GM19240 (cell line): ENCODE measurements around the gene GSE1.

Experiments
- DNase-seq: peaks from one replicate; pipeline ENCODE4 v3.0.0; 2011; ENCODE audit warnings: low spot score; ENCODE audit not compliant: insufficient read length

The GSE1 gene

DNA sequence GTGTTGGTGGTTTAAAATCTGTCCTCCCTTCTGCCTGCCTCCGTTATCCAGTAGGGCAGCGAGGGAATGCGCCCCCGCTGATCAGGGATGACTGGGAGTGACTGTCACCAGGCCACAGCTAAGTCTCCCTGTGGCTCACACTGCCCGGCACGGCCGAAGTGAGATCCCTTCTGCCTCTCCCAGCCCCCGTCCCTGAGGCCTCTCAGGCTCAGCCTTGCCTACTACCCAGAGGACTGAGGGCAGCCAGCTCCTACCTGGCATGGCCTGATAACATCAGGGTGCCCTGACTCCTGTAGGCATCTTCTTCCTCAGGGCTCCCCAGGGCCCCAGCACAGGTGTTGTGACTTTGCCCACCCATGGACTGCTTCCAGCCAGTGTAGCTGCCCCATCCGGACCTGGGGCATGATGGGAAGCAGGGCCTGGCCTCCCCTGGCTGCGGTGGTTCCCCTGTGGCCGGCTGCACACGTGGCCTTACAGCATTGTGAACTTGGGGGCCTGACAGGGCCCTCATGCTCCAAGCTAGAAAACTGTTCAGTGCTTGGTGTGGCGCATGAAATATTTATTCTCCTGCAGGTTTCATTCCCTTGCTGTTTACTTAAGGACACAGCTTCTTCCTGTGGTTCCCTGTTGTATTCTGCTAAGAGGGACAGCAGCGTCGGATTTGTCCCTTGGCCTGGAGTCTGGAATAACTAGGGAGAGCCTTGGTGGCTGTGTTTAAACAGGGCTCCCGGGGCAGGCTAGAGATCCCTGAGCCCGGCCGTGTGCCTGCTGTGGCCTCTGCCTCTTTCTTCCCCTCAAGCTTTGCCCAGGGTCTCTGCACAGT is 45.6 kb downstream of the GSE1 start:
- no peak for DNase-seq

DNA sequence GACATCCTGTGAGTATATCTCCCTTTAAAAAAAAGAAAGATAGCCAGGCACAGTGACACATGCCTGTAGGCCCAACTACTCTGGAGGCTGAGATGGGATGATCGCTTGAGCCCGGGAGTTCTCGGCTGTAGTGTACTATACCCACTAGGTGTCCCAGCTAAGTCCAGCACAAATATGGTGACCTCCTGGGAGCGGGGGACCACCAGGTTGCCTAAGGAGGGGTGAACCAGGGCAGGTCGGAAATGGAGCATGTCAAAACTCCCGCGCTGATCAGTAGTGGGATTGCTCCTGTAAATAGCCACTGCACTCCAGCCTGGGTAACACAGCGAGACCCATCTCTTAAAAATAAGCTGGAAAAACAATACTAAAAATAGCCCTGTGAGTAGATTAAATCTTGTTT is 46.2 kb downstream of the GSE1 start:
- no peak for DNase-seq

DNA sequence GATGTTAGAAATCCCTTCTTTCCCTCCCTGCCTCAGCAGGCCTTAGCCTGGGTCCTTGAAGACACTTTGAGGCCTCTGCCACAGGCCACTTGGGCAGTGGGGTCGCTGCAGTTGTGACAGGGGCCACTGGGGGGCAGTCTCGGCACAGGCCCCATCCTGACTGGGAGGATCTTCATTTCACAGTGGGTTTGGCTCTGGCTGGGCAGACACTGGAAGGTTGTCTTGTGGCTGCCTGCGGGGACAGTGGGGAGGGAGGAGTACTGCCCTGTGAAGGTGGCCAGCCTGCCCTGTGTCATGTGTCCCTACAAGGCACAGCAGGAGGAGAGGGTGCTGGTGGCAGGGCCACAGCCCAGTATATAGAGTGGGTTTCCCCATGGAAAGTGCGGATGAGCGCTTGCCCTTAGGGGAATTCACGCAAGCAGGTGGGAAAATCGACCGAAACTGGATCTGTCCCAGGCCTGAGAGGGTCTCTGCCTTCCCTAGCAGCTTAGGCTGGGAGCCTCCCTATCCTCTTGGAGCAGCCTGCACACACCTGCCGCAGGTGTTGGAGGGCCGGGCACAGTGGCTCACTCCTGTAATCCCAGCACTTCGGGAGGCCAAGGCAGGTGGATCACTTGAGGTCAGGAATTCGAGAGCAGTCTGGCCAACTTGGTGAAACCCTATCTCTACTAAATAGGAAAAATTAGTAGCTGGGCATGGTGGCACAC is 46.8 kb downstream of the GSE1 start:
- peak; percentile 95 for DNase-seq

DNA sequence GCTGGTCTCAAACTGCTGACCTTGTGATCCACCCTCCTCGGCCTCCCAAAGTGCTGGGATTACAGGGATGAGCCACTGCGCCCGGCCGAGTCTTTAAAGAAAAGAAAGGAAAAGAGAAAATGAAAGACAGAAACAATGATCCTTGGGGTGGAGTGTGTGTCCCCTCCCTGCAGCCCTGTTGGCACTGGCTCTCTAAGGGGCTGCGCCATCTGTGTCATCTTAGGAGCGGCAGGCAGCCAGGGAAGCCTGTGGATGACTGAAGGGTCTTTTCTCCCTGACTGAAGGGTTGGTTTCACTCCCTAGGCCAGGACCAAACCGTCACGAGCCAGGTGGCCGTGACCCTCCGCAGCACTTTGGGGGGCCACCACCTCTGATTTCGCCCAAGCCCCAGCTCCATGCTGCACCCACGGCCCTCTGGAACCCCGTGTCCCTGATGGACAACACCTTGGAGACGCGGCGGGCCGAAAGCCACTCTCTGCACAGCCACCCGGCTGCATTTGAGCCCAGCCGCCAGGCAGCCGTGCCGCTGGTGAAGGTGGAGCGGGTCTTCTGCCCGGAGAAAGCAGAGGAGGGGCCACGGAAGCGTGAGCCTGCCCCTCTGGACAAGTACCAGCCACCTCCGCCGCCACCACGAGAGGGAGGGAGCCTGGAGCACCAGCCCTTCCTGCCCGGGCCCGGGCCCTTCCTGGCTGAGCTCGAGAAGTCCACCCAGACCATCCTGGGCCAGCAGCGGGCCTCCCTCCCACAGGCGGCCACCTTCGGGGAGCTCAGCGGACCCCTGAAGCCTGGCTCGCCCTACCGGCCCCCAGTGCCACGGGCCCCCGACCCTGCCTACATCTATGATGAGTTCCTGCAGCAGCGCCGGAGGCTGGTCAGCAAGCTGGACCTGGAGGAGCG is 48.0 kb downstream of the GSE1 start:
- no peak for DNase-seq

DNA sequence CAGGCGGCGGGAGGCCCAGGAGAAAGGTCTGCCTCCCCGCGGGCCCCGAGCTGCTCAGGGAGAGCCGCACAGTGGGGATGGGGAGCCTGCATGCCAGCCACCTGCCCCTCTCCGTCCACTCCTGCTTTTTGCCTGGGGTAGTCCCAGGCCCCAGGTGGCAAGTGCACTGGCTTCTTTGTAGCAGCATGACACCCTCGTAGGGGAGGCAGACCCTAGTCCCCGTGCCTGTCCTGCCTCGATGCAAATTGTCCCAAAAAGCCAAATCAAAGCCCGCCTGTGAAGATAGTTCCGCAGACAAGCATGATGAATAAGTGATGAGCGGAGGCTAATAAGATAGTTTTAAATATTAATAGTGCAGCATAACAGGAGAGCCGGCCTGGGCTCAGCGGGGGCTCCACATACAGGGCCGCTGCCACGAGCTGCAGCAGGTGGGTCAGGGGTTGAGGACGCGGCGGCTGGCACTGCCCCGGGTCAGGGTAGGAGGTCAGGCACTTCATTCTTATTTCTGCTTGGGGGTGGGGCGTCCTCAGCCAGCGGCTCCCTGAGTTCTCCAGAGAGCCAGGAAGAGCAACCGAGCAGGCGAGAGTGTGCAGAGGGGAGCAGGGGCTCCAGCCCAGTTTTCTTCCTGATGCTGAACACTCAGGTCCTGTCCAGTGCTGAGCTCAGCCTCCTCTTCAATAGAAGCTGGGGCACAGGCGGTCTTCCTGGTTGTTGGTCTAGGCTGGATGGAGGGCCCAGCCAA is 48.8 kb downstream of the GSE1 start:
- DNase-seq, result no peak

DNA sequence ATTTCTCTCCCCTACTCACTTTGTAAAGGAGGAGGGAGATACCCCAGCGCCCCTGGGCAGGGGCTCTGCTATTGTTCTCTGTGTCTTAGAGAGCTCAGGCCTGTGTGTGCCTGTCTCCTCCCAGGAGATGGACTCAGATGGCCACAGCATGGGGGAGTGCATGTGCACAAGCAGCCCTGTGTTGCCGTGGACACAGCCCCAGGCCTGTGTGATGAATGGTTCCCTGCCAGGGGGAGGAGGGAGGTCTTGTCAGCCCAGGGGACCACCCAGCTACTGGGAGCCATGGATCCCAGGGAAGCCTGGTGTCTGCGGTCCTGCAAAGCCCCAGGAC is 49.3 kb downstream of the GSE1 start:
- no peak for DNase-seq

DNA sequence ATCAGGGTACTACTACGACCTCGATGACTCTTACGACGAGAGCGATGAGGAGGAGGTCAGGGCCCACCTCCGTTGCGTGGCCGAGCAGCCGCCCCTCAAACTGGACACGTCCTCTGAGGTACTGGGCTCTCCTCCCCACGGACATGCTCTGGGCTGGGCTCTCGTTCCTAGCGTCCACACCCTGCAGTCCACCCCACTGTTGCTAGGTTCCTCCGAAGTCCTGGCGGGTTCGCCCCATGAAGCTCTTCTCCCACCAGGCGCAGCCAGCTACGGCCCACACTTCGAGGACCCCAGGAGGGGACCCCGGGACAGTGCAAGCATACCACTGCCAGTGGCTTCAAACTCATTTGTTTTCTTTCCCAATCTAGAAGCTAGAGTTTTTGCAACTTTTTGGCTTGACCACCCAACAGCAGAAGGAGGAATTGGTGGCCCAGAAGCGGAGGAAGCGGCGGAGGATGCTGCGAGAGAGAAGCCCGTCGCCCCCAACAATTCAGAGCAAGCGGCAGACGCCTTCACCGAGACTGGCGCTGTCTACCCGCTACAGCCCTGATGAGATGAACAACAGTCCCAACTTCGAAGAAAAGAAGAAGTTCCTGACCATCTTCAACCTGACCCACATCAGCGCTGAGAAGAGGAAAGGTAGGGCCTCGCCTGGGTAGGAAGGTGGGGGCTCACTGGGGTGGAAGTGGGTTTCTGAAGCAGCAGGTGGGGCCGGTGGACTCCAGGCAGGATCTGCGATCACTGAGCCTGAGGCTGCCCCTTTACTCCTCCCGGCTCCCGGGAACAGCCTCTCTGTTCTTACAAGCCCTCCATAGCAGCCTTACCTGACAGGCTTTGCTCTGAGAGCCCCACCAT is 50.1 kb downstream of the GSE1 start:
- DNase-seq, result no peak

DNA sequence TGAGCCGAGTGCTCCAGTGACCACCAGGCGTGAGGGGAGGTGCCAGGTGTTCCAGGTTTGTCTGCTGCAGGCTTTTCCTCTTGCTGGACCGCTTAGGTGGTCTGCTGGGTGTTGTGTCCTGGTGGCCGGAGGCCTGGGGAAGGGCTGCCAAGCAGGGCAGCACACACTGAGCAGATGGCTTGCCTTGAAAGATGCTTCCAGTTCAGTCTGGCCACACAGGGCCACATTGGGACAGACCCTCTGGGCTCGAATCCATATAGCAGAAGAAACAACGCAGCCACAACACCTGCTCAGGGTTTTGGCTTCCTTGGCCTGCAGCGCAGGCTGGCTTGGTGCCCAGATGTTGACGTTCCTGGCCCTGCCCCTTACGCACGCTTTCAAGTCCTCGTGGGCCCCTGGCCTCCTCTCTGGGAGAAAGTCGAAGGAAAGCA is 50.8 kb downstream of the GSE1 start:
- DNase-seq, result no peak

DNA sequence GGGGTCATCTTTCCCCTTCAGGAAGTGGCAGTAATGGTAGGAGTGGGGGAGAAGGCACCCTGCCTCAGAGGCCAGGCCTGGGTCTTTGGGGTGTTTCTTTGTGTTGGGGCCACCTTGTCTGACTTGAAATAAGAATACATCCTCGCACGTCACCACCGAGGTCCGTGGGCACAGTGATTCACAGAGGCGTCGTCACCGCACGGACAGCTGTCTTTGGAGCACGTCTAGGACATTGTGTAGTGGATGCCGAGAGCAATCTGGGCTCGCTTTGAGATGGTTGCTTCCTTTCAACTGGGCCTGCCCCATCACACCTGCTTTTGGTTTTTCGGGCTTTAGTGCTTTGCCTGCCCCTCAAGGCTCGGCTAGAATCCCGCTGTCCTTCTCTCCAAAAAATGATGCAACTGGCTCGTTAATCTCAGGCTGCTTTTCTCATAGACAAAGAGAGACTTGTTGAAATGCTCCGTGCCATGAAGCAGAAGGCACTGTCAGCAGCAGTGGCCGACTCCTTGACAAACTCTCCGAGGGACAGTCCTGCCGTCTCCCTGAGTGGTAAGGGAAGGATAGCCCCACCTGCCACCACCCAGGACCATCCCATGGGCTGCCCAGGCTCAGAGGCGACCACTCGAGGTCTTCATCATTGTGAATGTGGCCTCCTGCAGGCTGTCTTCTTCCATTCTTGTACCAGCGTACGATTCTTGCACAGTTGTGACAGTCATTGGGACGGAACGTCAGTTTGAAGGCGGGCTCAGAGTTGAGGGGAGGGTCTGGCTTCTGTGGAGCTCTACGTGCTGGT is 51.7 kb downstream of the GSE1 start:
- no peak for DNase-seq

DNA sequence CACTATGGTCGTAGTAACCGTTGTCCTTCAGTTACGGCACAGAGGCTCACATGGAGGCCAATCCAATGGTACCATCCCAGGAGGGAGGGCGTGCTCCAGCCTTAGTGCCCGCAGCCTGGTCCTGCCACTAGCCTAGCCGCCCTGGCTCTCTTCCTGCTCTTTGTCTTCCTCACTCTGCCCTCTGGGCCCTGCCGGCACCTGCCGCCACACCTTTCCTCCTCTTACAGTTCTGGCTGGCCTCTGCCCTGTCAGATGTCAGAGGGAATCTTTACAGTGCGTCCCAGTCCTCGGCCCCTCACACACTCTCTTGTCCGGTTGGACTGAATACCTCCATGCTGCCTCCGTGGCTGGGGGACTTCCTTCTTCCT is 52.2 kb downstream of the GSE1 start:
- no peak for DNase-seq

DNA sequence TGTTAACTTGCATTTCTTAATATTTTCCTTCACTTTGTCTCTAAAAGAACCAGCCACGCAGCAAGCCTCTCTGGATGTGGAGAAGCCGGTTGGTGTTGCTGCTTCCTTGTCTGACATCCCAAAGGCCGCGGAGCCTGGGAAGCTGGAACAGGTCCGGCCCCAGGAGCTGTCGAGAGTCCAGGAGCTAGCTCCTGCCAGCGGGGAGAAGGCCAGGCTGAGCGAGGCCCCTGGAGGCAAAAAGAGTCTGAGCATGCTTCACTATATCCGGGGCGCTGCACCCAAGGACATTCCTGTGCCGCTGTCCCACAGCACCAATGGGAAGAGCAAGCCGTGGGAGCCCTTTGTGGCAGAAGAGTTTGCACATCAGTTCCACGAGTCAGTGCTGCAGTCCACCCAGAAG is 52.8 kb downstream of the GSE1 start:
- DNase-seq, result no peak

DNA sequence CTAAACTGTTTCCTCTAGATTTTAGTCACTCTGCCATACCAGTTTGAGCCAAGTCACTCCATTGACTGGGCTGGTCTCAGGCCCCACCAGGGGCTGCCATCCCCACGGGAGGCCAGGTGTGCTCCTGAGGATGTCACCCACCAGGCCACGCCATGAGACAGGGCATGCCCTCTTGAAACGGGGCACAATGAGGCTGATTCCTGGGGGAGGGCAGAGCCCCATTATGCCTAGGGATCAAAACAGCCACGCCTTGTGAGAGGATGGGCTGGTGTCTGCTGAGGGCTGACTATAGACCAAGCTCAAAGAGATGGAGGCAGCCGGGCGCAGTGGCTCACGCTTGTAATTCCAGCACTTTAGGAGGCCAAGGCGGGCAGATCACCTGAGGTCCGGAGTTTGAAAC is 54.1 kb downstream of the GSE1 start:
- no peak for DNase-seq

DNA sequence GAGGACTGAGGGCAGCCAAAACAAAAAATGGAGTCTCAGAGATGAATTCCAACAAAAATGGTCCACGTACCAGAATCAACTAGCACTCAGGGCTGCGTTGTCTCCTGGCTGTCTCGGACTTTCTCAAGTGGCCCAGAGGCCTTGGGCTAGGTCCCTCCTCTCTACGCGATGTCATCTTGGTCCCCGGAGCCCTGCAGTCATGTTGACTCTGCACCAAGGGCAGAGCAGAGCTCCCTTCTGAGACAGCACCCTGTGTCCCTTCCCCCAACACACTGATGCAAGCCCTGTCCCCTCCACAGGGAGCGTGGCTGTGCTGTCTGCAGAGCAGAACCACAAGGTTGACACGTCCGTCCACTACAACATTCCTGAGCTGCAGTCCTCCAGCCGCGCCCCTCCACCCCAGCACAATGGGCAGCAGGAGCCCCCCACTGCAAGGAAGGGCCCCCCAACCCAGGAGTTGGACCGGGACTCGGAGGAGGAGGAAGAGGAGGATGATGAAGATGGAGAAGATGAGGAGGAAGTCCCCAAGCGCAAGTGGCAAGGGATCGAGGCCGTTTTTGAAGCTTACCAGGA is 54.8 kb downstream of the GSE1 start:
- no peak for DNase-seq

DNA sequence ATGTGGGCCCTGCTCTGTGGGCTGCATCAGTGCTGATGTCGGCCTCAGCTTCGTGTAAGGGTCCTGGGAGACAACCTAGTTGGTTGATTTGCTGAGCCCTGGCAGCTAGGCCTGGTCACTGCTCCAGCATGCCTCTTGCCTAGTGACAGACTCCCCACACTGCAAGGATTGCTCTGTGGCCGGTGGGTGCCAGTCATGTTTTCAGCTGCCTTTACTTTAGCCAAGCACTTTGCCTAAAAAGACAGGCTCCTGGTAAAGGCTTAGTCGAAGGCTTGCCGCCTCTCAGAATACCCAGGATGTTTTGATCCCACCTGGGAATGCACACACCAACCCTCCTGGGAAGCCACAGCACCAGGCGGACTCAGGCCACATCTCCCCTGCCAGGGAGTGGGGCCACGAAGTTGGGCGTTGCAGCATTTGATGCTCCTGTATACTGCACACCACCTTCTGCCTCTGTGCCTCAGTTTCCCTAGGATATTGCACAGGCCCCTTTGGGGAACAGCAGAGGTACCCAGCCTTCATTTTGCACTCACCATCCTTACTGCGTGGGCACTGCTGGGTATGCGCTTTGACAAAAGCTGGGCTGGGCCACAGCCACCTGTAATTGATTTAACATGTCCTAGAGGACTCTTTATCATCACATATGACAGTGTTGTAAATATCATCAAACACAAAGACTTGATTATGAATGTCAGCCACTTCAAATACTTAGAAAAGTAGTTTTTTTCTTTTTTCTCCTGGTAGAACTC is 55.7 kb downstream of the GSE1 start:
- no peak for DNase-seq

DNA sequence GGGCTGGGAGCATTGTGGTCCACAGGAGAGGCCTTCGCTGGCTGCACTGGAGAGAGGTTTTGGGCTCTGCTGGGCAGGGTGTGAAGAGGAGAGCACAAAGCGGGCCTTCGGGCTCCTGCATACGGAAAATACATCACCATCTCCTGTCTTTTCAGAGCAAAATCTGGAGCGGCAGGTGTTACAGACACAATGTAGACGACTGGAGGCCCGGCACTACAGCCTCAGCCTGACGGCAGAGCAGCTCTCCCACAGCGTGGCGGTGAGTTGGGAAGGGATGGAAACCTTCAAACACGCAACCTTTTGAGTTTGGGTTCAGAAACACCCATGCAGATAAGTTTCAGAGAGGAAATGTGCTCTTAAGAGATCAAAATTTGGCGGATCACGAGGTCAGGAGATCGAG is 57.7 kb downstream of the GSE1 start:
- DNase-seq, result no peak

DNA sequence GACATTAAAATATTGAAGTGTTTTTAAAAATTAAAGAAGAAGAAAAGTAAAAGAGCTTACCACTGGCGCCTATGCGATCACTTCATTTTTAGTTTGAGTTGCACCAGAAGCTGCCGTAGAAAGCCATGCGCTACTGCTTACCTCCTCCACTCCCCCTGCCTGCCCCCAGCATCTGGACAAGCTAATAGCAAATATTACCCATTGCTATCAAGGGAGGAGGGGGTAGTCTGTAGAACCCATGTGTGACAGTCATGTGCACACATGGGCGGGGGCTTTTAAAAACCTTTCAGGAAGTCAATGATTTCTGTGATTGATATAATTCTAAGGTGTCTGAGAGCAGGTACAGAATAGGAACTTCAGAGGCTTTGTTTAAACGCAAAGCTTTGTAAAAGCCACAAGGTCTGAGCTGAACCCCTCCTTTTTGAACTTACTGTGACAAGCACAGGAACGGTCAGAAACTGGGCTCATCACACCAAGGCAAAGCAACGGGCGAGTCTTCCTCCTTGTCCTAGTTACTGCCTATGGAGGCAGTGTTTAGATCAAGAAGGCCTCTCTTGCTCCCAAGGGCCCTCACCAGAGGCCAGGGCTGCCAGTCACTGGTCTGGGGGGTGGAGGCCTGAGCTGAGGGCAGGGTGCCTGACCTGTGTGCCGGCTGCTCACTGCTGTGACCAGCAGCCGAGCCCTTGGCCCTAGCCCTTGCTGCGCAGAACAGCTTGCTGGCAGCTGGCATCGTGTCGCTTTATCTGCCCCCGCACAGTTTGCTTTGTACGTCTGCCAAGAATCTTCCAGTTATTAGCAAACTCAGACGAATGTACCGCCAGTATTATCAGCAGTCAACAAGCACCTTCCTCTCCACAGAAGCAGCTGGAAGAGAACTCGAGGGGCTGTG is 60.7 kb downstream of the GSE1 start:
- no peak for DNase-seq

DNA sequence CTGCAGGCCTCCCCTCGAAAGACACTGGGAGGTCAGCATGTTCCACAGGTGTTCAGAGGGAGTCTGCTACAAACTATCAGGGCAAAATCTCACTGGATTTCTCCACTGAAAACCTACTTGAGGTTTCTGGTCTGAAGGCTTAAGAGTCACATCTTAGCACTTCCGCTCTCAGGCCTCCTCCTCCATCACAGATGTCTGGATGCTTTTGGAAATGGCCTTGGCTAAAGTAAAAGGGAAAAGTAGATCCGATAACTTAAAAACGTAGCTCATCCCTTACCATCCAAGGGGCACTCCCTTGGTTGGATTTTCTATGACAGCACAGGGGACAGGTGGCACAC is 61.3 kb downstream of the GSE1 start:
- no peak for DNase-seq

DNA sequence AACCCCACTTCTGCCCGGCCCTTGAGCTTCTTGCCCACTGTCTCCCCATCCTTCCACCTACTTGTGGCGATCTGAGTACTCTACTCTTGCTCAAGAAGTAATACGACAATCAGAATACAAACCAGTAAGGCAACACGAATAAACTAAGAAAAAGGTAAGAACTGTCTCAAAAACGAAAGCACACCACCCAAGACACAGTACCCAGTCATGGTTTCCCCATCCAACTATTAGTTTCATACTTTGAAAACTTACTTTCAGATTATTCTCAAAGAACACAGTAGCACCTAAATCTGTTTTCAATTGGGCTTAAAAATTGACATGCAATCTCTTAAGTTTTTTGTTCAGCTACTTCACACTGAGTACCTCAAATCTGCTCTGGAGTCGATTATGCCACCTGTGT is 61.7 kb downstream of the GSE1 start:
- DNase-seq, result no peak
